Activated naive CD4-positive, alpha-beta T cell treated with anti-CD3 and anti-CD28 coated beads, Interleukin-2, amount 10 ng/mL, durations not matched to agents 7 days and 5 days (primary cell): ENCODE data around the gene RNMT.
"Not testable (repeated sequence)": the region's sequence is repeated elsewhere in the genome, so short reads cannot be mapped to it uniquely, and the experiment has no call there.

ENCODE experiments used
- CTCF ChIA-PET: fragments of 350-600 bp; sonication (Branson Sonifier 250); formaldehyde crosslinking; loops from one replicate; lab custom pipeline; 2021; ENCODE audit warnings: antibody characterized with exemption; lab: Charles Lee
- DNase-seq: peaks from one replicate; pipeline ENCODE4 v3.0.0-alpha.2; 2020
- H3K27ac Mint-ChIP-seq: one replicate; pipeline ENCODE4 v1.8.0; 2021; ENCODE audit warnings: mild to moderate bottlenecking, moderate library complexity, mixed read lengths
- H3K27me3 Mint-ChIP-seq: one replicate; pipeline ENCODE4 v1.8.0; 2021; ENCODE audit warnings: mild to moderate bottlenecking, mixed read lengths
- H3K36me3 Mint-ChIP-seq: one replicate; pipeline ENCODE4 v1.8.0; 2021; ENCODE audit warnings: mixed read lengths
- H3K4me1 Mint-ChIP-seq: one replicate; pipeline ENCODE4 v1.8.0; 2021; ENCODE audit warnings: mixed read lengths
- H3K4me3 Mint-ChIP-seq: one replicate; pipeline ENCODE4 v1.8.0; 2021; ENCODE audit warnings: mild to moderate bottlenecking, moderate library complexity, mixed read lengths
- H3K9me3 Mint-ChIP-seq: one replicate; pipeline ENCODE4 v1.8.0; 2021; ENCODE audit warnings: mixed read lengths

Gene RNMT

DNA sequence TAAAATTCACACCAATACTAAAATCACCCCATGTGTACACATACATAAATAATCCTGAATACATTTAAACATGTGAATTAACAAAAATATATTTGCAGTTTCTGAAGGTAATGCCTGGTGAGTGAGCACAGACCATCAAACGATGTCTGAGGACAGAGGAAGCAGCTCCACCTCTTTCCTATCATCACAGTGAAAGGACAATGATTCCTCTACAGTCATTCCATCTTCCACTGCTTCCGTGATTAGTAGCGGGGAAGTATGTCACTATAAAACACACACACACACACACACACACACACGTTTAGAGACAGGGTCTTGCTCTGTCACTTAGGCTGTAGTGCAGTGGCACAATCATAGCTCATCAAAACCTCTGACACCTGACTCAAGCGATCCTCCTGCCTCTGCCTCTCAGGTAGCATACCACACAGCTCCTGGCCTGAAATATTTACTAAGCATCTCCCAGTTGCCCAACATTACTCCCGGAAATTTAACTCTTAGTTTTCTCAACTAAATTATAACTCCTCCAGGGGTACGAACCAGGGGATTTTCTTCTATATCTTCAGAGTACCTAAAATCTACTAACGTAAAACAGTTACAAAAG is 12.9 kb upstream of the RNMT start:
- no peak overlapping the region for H3K27ac Mint-ChIP-seq
- peaks cover 30% of the 10 kb centered on the region for H3K36me3 Mint-ChIP-seq
- CTCF ChIA-PET = no interaction called here

DNA sequence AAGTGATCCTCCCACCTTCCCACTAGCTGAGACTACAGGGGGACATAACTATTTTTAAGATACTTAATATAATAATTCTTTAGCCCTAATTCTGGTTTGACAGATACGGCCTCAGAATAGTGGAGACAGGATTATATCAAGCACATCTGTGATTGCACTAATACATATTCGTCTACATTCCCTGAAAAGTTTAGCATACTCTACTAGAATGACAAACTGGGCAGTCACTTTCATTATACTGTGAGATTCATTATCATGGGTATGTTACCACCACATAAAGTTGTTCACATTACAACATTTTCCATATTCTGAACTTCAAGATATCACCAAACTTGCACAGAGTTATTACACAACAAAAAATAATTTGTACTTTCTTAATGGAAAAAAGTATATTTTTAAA is 11.1 kb upstream of the RNMT start:
- Mint-ChIP-seq H3K9me3 (peaks cover 9% of the 10 kb centered on the region), H3K27ac (no peak overlapping the region), H3K27me3 (no peaks in the 10 kb centered on the region), H3K4me3 (no peak overlapping the region), H3K4me1 (no peaks in the 10 kb centered on the region), H3K36me3 (peaks cover 24% of the 10 kb centered on the region)
- no peak for DNase-seq
- CTCF ChIA-PET = no interaction called here

More for the DNA sequence above, 12.9 kb upstream of the RNMT start:
- H3K9me3 Mint-ChIP-seq = peaks cover 16% of the 10 kb centered on the region
- no peak for DNase-seq
- no peaks in the 10 kb centered on the region for H3K4me1 Mint-ChIP-seq
- H3K4me3 Mint-ChIP-seq = no peak overlapping the region
- no peaks in the 10 kb centered on the region for H3K27me3 Mint-ChIP-seq

- CTCF ChIA-PET = no interaction called here
- H3K4me1 Mint-ChIP-seq = no peaks in the 10 kb centered on the region
- H3K9me3 Mint-ChIP-seq = peaks cover 9% of the 10 kb centered on the region
- H3K4me3 Mint-ChIP-seq = no peak overlapping the region
- no peak overlapping the region for H3K27ac Mint-ChIP-seq
- no peaks in the 10 kb centered on the region for H3K27me3 Mint-ChIP-seq
- no peak for DNase-seq
- H3K36me3 Mint-ChIP-seq = peaks cover 28% of the 10 kb centered on the region
These were observed 9.6 kb upstream of the RNMT start for GRCh38 chr18:13716916-13717315.

- CTCF ChIA-PET = no interaction called here
- Mint-ChIP-seq H3K27ac (no peak overlapping the region), H3K36me3 (peaks cover 32% of the 10 kb centered on the region), H3K27me3 (no peaks in the 10 kb centered on the region), H3K4me3 (no peak overlapping the region), H3K4me1 (peaks cover 15% of the 10 kb centered on the region), H3K9me3 (peaks cover 9% of the 10 kb centered on the region)
- DNase-seq = no peak
These were observed 6.3 kb upstream of the RNMT start for GRCh38 chr18:13720123-13720522.

DNA sequence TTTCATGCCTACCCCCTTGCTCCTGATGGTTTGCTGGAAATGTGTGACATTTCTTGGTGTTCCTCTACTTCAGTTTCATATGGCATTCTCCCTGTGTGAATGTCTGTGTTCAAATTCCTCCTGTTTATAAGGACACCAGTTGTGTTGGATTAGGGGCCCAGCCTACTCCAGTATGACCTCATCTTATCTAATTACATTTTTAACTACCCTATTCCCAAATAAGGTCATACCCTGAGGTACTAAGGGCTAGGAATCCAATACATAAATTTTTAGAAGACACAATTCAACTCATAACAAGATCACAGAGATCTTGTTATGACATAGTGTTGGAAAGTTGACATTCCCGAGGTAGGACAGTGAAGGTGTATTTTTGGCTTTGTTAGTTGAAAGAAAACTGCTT is 5.6 kb upstream of the RNMT start:
- no peak overlapping the region for H3K27ac Mint-ChIP-seq
- no peak overlapping the region for H3K4me3 Mint-ChIP-seq
- H3K36me3 Mint-ChIP-seq = peaks cover 38% of the 10 kb centered on the region
- no peak for DNase-seq
- peaks cover 9% of the 10 kb centered on the region for H3K9me3 Mint-ChIP-seq
- H3K27me3 Mint-ChIP-seq = no peaks in the 10 kb centered on the region
- H3K4me1 Mint-ChIP-seq = peaks cover 22% of the 10 kb centered on the region
- CTCF ChIA-PET = no interaction called here

- Mint-ChIP-seq H3K4me3 (peak overlapping the region; percentile 77), H3K9me3 (peaks cover 4% of the 10 kb centered on the region), H3K36me3 (peaks cover 29% of the 10 kb centered on the region), H3K27ac (peak overlapping the region; percentile 83), H3K4me1 (peaks cover 56% of the 10 kb centered on the region), H3K27me3 (no peaks in the 10 kb centered on the region)
- DNase-seq = peak; percentile 41
- CTCF ChIA-PET = no interaction called here
These were observed 774 bp upstream of the RNMT start for GRCh38 chr18:13725566-13726231.

GRCh38 chr18:13726972-13727331 is 479 bp downstream of the RNMT start:
- Mint-ChIP-seq H3K36me3 (peaks cover 29% of the 10 kb centered on the region), H3K4me3 (peak overlapping the region; percentile 77), H3K27me3 (no peaks in the 10 kb centered on the region), H3K27ac (peak overlapping the region; percentile 83), H3K4me1 (peaks cover 61% of the 10 kb centered on the region), H3K9me3 (peaks cover 4% of the 10 kb centered on the region)
- peak; percentile 55 for DNase-seq
- CTCF ChIA-PET = no interaction called here

DNA sequence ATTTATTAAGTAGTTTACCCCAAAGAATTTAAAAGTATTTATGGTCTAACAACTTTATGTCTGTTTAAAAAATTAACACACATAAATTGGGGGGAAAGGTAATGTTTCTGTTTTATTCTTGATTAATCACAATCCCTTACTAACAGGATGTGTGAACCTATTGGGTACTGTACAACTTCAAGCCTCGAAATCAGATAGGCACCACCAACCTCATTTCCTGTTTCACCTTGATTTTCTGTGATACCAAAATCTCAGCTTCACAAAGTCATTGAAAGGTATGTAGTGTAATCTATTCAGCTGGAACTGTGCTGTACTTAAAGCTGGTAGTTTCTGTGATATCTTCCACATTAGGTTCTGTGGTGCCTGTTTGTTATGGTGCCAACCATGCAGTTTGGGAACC is 4.0 kb downstream of the RNMT start:
- DNase-seq = no peak
- Mint-ChIP-seq H3K27me3 (no peaks in the 10 kb centered on the region), H3K27ac (no peak overlapping the region), H3K4me3 (no peak overlapping the region), H3K4me1 (peaks cover 42% of the 10 kb centered on the region), H3K36me3 (peaks cover 30% of the 10 kb centered on the region), H3K9me3 (peaks cover 4% of the 10 kb centered on the region)
- CTCF ChIA-PET = no interaction called here

GRCh38 chr18:13735681-13736080 is 9.2 kb downstream of the RNMT start:
- CTCF ChIA-PET = interaction anchor here (1.2 kb wide), 1 partner anchor 21 kb away, joined by 4 read pairs; no protein-coding TSS in a partner anchor
- Mint-ChIP-seq H3K4me1 (peaks cover 6% of the 10 kb centered on the region), H3K4me3 (no peak overlapping the region), H3K27ac (no peak overlapping the region), H3K27me3 (no peaks in the 10 kb centered on the region), H3K36me3 (peaks cover 45% of the 10 kb centered on the region), H3K9me3 (no peaks in the 10 kb centered on the region)
- no peak for DNase-seq

- H3K9me3 Mint-ChIP-seq = no peaks in the 10 kb centered on the region
- peaks cover 2% of the 10 kb centered on the region for H3K4me1 Mint-ChIP-seq
- H3K27me3 Mint-ChIP-seq = no peaks in the 10 kb centered on the region
- no peak for DNase-seq
- no peak overlapping the region for H3K4me3 Mint-ChIP-seq
- H3K27ac Mint-ChIP-seq = no peak overlapping the region
- CTCF ChIA-PET = interaction anchor here (0.6 kb wide), 1 partner anchor 883 kb away, joined by 4 read pairs; no protein-coding TSS in a partner anchor
- H3K36me3 Mint-ChIP-seq = peaks cover 64% of the 10 kb centered on the region
These were observed 19.2 kb downstream of the RNMT start for GRCh38 chr18:13745696-13746095.

- peaks cover 65% of the 10 kb centered on the region for H3K36me3 Mint-ChIP-seq
- H3K9me3 Mint-ChIP-seq = peaks cover 2% of the 10 kb centered on the region
- peaks cover 2% of the 10 kb centered on the region for H3K4me1 Mint-ChIP-seq
- no peak overlapping the region for H3K4me3 Mint-ChIP-seq
- no peak for DNase-seq
- CTCF ChIA-PET = no interaction called here
- no peak overlapping the region for H3K27ac Mint-ChIP-seq
- no peaks in the 10 kb centered on the region for H3K27me3 Mint-ChIP-seq
These were observed 20.2 kb downstream of the RNMT start for GRCh38 chr18:13746633-13747032.

GRCh38 chr18:13751599-13751998 is 25.1 kb downstream of the RNMT start:
- H3K27ac Mint-ChIP-seq, H3K4me1 Mint-ChIP-seq, CTCF ChIA-PET, H3K9me3 Mint-ChIP-seq, H3K27me3 Mint-ChIP-seq, H3K4me3 Mint-ChIP-seq, DNase-seq: not testable (repeated sequence)
- peaks cover 75% of the 10 kb centered on the region for H3K36me3 Mint-ChIP-seq

- Mint-ChIP-seq H3K27me3 (no peaks in the 10 kb centered on the region), H3K36me3 (peaks cover 70% of the 10 kb centered on the region), H3K27ac (no peak overlapping the region), H3K4me1 (peaks cover 2% of the 10 kb centered on the region), H3K9me3 (peaks cover under 1% of the 10 kb centered on the region), H3K4me3 (no peak overlapping the region)
- DNase-seq = no peak
- CTCF ChIA-PET = no interaction called here
These were observed 29.8 kb downstream of the RNMT start for GRCh38 chr18:13756261-13756660.

- H3K27me3 Mint-ChIP-seq = no peaks in the 10 kb centered on the region
- CTCF ChIA-PET = no interaction called here
- DNase-seq = no peak
- H3K9me3 Mint-ChIP-seq = no peaks in the 10 kb centered on the region
- H3K36me3 Mint-ChIP-seq = peaks cover 68% of the 10 kb centered on the region
- H3K27ac Mint-ChIP-seq = no peak overlapping the region
- no peak overlapping the region for H3K4me3 Mint-ChIP-seq
- H3K4me1 Mint-ChIP-seq = peaks cover 3% of the 10 kb centered on the region
These were observed 30.2 kb downstream of the RNMT start for GRCh38 chr18:13756671-13757070.

GRCh38 chr18:13758622-13759021 is 32.1 kb downstream of the RNMT start:
- H3K27me3 Mint-ChIP-seq = no peaks in the 10 kb centered on the region
- CTCF ChIA-PET = no interaction called here
- DNase-seq = no peak
- peaks cover 75% of the 10 kb centered on the region for H3K36me3 Mint-ChIP-seq
- H3K4me3 Mint-ChIP-seq = no peak overlapping the region
- H3K9me3 Mint-ChIP-seq = no peaks in the 10 kb centered on the region
- H3K4me1 Mint-ChIP-seq = peaks cover 3% of the 10 kb centered on the region
- H3K27ac Mint-ChIP-seq = no peak overlapping the region
